Activated T-cell treated with anti-CD3 and anti-CD28 coated beads, Interleukin-2, amount 50 U/mL, for 4 hours (primary cell): Measurements from ENCODE around the gene LAMC3. TPM values are rescaled to one million over a fixed set of nuclear protein-coding genes. Genes with fewer than 3 reads are reported as not detected.

Experiments used
- ATAC-seq, 2 donors: fragments of 200-7000 bp; cut with Tn5 transposase; one replicate each; pipeline ENCODE4 v1.10.0; 2021
- DNase-seq: peaks from one replicate; pipeline ENCODE4 v3.0.0-alpha.2; 2020
- H3K27me3 Mint-ChIP-seq: one replicate; pipeline ENCODE4 v1.8.0; 2021; ENCODE audit warnings: low read depth, mixed read lengths
- H3K36me3 Mint-ChIP-seq: one replicate; pipeline ENCODE4 v1.8.0; 2022; ENCODE audit warnings: mixed read lengths; ENCODE audit not compliant: insufficient read depth
- H3K4me1 Mint-ChIP-seq: one replicate; pipeline ENCODE4 v1.8.0; 2021; ENCODE audit warnings: low read depth, mixed read lengths
- H3K4me3 Mint-ChIP-seq: one replicate; pipeline ENCODE4 v1.8.0; 2021; ENCODE audit warnings: mild to moderate bottlenecking, moderate library complexity, mixed read lengths
- H3K9me3 Mint-ChIP-seq: one replicate; pipeline ENCODE4 v1.8.0; 2021; ENCODE audit warnings: mixed read lengths
- total RNA-seq, 3 donors: library from RNA; stranded (reverse); gene quantifications; one replicate each; pipeline ENCODE4 v1.2.1, GENCODE V29; 2021

Gene LAMC3
- under 1 TPM; 0.05 to 0.71 (median 0.41) TPM for total RNA-seq

- Mint-ChIP-seq H3K4me1 (no peaks in the 10 kb centered on the region), H3K27me3 (peaks cover 45% of the 10 kb centered on the region), H3K4me3 (peak within 1 kb of the TSS; percentile 45), H3K36me3 (no peaks in the 10 kb centered on the region), H3K9me3 (no peaks in the 10 kb centered on the region)
- DNase-seq (no peak), ATAC-seq (peak; percentile 50 to 55)
These were observed at the start of gene LAMC3 for GRCh38 chr9:131008909-131009618. Gene LAMC3, plus strand, starts transcription at chr9:131009174. Its CDS starts 41 bp downstream, at chr9:131009215.

GRCh38 chr9:130959809-130960334 lies 49.1 kb upstream of the LAMC3 start:
- no peaks in the 10 kb centered on the region for H3K36me3 Mint-ChIP-seq
- peaks cover 5% of the 10 kb centered on the region for H3K27me3 Mint-ChIP-seq
- H3K4me3 Mint-ChIP-seq: no peak overlapping the region
- no peaks in the 10 kb centered on the region for H3K4me1 Mint-ChIP-seq
- DNase-seq: no peak
- no peaks in the 10 kb centered on the region for H3K9me3 Mint-ChIP-seq
- no peak for ATAC-seq

DNA sequence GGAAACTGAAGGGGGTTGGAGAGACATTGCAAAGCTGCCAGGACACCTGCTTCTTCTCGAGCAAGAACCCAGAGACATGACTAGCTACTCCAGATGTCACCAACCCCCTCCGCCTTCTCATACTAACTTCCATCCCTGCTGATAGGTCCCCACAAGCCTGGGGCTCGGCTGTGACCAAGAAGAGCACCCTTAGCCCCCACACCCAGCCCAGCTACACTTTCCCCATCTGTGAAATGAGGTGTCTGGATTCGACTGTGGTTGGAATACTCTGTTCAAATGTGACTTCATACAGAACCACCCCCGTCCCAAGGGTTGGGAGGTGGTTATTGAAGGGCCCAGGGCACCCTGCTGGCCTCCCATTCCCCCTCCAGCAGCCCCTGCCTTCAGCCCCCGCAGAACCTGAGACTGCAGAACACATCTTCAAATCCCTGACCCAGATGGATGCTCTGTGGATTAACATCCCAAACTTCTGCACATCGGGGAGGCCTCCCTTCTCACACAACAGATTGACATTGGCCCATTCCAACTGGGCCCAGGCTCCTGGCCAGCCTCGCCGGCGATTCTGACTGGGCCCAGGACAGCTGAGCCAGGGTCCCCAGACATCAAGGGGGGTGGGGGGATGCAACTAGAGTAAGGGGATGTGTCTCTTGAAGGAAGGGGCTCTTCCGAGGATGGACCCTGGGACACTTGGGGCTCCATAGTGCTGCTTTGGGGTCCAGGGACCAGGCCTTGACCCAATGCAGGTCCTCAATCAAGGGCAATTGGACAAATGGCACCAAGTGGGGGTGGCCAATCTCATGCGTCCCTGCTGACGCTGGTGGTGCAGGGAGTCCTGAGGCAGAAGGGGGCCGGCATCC lies 48.2 kb upstream of the LAMC3 start:
- Mint-ChIP-seq H3K36me3 (no peaks in the 10 kb centered on the region), H3K4me1 (no peaks in the 10 kb centered on the region), H3K27me3 (peaks cover 5% of the 10 kb centered on the region), H3K9me3 (no peaks in the 10 kb centered on the region), H3K4me3 (no peak overlapping the region)
- DNase-seq (no peak), ATAC-seq (no peak)

DNA sequence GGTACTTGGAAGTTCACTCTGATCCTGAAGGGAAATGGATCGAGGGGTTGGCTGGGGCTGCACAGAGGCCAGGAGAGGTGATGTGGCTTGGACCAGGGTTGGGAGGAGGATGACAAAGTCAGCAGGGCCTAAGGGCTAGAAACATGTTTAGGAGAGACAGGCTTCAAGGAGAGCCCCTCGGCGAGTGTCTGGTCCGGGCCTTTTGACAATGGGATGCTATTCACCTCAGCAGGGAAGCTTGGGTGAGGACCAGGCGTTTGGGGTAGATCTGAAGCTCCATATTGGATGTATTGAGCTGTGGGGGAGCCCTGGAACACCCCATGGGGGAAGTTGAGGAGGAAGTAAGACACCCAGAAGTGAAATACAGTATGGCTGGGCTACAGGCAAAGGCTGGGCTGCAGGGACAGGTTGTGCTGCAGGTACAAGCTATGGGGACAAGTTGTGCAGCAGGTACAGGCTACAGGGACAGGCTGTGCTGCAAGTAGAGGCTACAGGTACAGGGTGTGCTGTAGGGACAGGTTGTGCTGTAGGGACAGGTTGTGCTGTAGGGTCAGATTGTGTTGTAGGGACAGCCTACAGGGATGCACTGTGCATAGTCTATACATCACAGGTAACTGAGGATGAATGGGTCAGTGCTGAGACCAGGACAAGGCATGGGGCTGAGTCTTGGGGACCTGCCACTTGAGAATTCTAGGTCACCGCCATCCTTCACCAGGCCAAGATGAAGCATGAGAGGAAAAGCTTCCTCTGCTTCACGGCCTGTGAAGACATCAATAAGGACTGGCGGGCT lies 47.3 kb upstream of the LAMC3 start:
- no peaks in the 10 kb centered on the region for H3K36me3 Mint-ChIP-seq
- peaks cover 5% of the 10 kb centered on the region for H3K27me3 Mint-ChIP-seq
- no peak overlapping the region for H3K4me3 Mint-ChIP-seq

GRCh38 chr9:130962418-130963316 lies 46.3 kb upstream of the LAMC3 start:
- H3K4me3 Mint-ChIP-seq: no peak overlapping the region
- ATAC-seq (no peak), DNase-seq (no peak)
- no peaks in the 10 kb centered on the region for H3K4me1 Mint-ChIP-seq
- no peaks in the 10 kb centered on the region for H3K9me3 Mint-ChIP-seq
- H3K36me3 Mint-ChIP-seq: no peaks in the 10 kb centered on the region
- peaks cover 5% of the 10 kb centered on the region for H3K27me3 Mint-ChIP-seq

More for the DNA sequence above, 47.3 kb upstream of the LAMC3 start:
- no peak for ATAC-seq
- no peak for DNase-seq
- Mint-ChIP-seq H3K4me1 (no peaks in the 10 kb centered on the region), H3K9me3 (no peaks in the 10 kb centered on the region)

DNA sequence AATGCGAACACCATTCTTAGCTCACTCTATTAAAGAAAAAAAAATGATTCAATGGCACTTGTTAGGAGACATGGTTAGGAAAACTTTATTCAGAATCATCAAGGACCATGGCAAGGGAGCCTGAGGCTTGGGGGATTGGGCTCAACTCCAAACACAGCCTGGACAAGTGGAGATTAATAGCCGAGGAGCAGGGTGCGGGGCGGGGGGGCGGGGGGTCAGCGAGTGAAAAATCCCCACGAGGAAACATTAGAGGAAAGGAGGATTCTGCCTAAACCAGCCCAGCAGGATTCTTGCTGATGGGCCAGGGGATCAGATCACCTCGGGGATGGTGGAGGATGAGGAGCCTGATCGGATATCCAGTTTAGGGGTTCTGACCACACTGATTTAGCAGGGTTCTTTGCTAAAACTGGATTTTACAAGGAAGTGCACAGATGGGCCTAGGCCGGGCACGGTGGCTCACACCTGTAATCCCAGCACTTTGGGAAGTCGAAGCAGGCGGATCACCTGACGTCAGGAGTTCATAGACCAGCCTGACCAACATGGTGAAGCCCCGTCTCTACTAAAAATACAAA lies 45.6 kb upstream of the LAMC3 start:
- Mint-ChIP-seq H3K9me3 (no peaks in the 10 kb centered on the region), H3K4me3 (no peak overlapping the region), H3K36me3 (no peaks in the 10 kb centered on the region), H3K27me3 (peaks cover 5% of the 10 kb centered on the region), H3K4me1 (no peaks in the 10 kb centered on the region)
- DNase-seq: no peak
- ATAC-seq: no peak

DNA sequence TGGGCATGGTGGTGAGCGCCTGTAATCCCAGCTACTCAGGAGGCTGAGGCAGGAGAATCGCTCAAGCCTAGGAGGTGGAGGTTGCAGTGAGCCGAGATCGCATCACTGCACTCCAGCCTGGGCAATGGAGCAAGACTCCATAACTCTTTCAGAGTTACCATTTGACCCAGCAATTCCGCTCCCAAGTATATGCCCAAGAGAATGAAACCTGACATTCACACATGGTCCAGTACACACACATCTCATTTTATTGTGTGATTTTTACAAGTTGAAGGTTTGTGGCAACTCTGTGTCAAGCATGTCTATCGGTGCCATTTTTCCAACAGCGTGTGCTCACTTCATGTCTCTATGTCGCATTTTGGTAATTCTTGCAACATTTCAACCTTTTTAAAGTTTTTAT lies 45.1 kb upstream of the LAMC3 start:
- Mint-ChIP-seq H3K9me3 (no peaks in the 10 kb centered on the region), H3K4me3 (no peak overlapping the region), H3K27me3 (peaks cover 5% of the 10 kb centered on the region), H3K4me1 (no peaks in the 10 kb centered on the region), H3K36me3 (no peaks in the 10 kb centered on the region)
- ATAC-seq: no peak
- no peak for DNase-seq

- no peaks in the 10 kb centered on the region for H3K36me3 Mint-ChIP-seq
These were observed 43.3 kb upstream of the LAMC3 start for GRCh38 chr9:130965680-130966079.

DNA sequence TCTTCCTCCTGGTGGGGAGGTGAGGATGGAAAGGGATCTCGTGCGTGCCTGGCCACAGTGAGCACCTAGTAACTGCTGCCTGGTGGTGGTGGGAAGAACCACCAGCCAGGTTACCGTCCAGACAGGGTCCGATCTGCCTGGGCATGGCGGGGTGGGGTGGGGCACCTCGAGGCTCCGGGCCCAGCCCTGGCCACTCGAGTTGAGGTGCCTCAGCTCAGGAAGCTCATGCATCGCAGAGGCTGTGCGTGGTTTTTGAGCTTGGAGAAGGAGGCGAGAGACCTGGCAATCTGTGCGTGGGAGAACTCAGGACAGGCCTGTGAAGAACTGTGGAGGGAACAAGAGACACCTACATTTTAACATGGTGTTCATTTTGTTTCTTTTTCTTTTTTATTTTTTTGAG lies 38.9 kb upstream of the LAMC3 start:
- H3K4me3 Mint-ChIP-seq: no peak overlapping the region
- no peaks in the 10 kb centered on the region for H3K36me3 Mint-ChIP-seq
- no peaks in the 10 kb centered on the region for H3K9me3 Mint-ChIP-seq
- no peaks in the 10 kb centered on the region for H3K4me1 Mint-ChIP-seq
- no peak for ATAC-seq
- DNase-seq: no peak
- peaks cover 20% of the 10 kb centered on the region for H3K27me3 Mint-ChIP-seq

More at GRCh38 chr9:130965680-130966079, 43.3 kb upstream of the LAMC3 start:
- ATAC-seq (no peak), DNase-seq (no peak)
- Mint-ChIP-seq H3K4me3 (no peak overlapping the region), H3K4me1 (no peaks in the 10 kb centered on the region), H3K27me3 (peaks cover 7% of the 10 kb centered on the region), H3K9me3 (no peaks in the 10 kb centered on the region)

DNA sequence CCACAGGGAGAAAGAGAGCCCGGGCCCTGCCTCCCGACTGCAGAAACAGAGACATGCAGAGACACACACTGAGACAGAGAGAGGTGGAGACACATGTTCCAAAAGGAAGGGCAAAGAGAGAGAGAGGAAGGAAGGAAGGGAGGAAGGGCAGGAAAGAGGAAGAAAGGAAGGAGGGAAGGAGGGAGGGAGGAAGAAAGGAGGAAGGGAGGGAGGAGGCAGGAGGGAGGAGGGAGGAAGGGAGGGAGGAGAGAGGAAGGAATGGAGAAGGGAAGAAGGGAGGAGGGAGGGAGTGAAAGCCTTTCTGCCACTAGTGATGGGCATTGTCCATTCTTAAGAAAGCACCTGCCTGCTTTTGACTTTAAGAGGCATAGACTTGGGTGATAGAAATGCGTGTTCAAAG lies 38.1 kb upstream of the LAMC3 start:
- Mint-ChIP-seq H3K27me3 (peaks cover 20% of the 10 kb centered on the region), H3K4me1 (no peaks in the 10 kb centered on the region), H3K9me3 (no peaks in the 10 kb centered on the region), H3K4me3 (no peak overlapping the region), H3K36me3 (no peaks in the 10 kb centered on the region)
- no peak for DNase-seq
- no peak for ATAC-seq

DNA sequence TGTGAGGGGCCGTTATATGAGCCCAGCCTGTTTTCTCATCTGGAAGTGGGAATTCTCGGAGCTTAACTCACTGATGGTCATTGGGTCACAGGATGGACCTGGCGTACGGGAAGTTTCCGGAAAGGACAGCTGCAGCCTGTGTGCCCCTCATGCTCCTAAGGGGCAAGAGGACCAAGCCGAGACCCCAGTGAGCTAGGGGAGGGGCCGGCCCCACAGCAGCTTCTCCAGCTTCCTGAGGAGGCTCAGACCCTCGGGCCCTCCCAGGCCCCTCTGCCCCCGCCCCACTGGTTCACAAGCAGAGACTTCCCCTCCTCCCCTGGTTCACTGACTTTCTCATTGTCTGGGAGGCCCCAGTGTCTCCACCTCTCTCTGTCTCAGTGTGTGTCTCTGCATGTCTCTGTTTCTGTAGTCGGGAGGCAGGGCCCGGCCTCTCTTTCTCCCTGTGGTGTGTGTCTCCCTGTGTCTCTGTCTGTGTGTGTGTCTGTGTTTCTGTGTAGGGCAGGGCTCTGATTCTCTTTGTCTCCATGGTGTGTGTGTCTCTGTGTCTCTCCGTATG lies 37.6 kb upstream of the LAMC3 start:
- Mint-ChIP-seq H3K27me3 (peaks cover 20% of the 10 kb centered on the region), H3K4me1 (no peaks in the 10 kb centered on the region), H3K9me3 (no peaks in the 10 kb centered on the region), H3K36me3 (no peaks in the 10 kb centered on the region), H3K4me3 (no peak overlapping the region)
- ATAC-seq (no peak), DNase-seq (no peak)

DNA sequence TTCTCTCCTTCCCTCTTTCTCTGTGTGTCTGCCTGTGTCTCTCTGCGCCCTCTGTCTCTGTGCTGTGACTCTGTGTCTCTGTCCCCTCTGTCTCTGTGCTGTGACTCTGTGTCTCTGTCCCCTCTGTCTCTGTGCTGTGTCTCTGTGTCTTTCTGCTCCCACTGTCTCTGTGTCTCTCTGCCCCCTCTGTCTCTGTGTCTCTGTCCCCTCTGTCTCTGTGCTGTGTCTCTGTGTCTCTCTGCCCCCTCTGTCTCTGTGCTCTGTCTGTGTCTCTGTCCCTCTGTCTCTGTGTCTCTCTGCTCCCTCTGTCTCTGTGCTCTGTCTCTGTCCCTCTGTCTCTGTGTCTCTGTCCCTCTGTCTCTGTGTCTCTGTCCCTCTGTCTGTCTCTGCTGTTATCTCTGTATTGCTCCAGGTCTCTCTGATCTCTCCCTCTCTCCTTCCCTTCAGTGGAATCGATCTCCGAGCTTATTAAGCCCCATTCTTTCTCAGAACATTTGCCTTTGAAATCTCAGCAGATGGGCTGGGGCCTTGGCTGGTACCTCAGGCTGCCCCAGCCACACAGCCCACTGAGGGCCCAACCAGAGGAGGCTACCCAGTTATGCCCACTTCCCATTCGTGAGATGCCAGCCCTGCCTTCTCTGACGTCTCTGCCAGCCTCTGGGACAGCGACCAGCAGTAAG lies 36.6 kb upstream of the LAMC3 start:
- no peak for DNase-seq
- H3K27me3 Mint-ChIP-seq: peaks cover 20% of the 10 kb centered on the region
- no peak for ATAC-seq
- no peaks in the 10 kb centered on the region for H3K36me3 Mint-ChIP-seq
- H3K9me3 Mint-ChIP-seq: no peaks in the 10 kb centered on the region
- H3K4me1 Mint-ChIP-seq: no peaks in the 10 kb centered on the region
- no peak overlapping the region for H3K4me3 Mint-ChIP-seq
